ENCODE data around the gene DHX58. TPM values are rescaled to one million over a fixed set of nuclear protein-coding genes. Genes with fewer than 3 reads are reported as not detected.

Gene DHX58
- total and polyA plus RNA-seq, 2 donors (not counting 1 experiment from before 2014, with no cell fraction given), result 39.7 to 57.6 TPM

DNA sequence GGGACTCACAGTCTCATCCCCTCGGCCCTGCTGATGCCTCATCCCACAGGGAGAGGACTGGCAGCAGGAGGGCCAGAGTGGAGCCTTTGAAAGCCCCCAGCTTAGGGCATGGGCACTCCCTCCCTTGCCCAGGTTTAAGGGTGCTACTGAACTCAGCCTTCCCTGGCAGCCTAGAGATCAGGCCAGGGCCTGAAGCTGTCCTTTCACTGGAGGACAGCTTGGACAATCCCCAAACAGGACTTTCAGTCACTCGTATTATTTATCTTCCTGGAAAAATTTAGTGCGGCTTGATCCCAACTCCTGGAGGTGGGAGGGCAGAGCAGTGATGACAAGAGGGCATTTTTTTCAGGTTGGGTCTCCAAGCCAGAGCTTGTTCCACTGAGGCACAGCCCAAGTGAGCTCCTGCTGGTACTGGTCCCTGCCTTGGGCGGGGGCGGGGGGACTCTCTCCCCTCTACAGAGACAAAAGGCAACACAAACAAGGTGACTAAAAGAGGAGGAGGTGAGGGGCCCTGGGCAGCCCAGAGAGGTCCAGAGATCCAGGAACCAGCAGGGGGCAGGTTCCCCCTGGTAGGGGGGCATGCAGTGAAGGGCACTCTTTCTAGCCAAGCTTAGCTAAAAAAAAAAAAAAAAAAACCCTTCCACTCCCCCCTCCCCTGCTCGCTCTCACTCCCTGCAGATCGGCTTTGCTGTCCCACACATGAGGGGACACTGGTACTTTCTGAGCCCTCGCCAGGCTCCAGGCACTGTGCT is 16.0 kb downstream of the DHX58 start:
- no peaks in the 10 kb centered on the region for H3K9me3 ChIP-seq (ENCODE audit: control extremely low read depth in 1 of 3, control insufficient read depth in 2 of 3, insufficient read depth in 1 of 3, low read length in 2 of 3)
- no peak overlapping the region for H3K27ac Mint-ChIP-seq
- no peak overlapping the region for H3K4me3 ChIP-seq (ENCODE audit: control extremely low read depth in 1 of 5, extremely low read depth in 1 of 5, insufficient read depth in 1 of 5, low read depth in 2 of 5, low read length in 4 of 5)
- ChIA-PET POLR2A (interaction anchor here (0.6 kb wide), 1 partner anchor 79 kb away, joined by 5 read pairs; the partner anchor contains the start of gene DNAJC7), CTCF (interaction anchor here (1.0 to 1.9 kb wide), 4 partner anchors 14 to 71 kb away, joined by 3 to 7 read pairs (median 4); no protein-coding TSS in a partner anchor)
- WGBS (ENCODE audit: insufficient coverage), result 90% methylated on average over 4 of the region's 8 CpGs
- H3K4me1 ChIP-seq (ENCODE audit: control insufficient read depth in 2 of 2, insufficient read depth in 2 of 2, low read length in 2 of 2), result peaks cover 11 to 17% of the 10 kb centered on the region in 2 donors
- no peaks in the 10 kb centered on the region for H4K20me1 ChIP-seq (ENCODE audit: control insufficient read depth, insufficient read depth, low read length, poor library complexity, severe bottlenecking)
- no peak overlapping the region for H3K9ac ChIP-seq (ENCODE audit: low read length)
- no peak for TF ChIP-seq EZH2 (IDR thresholded peaks at IDR 0.05; ENCODE audit: borderline replicate concordance, insufficient read depth, low read depth, low read length, poor library complexity, severe bottlenecking)
- no peak for TF ChIP-seq CTCF (IDR thresholded peaks at IDR 0.05)
- DNase-seq (no peak), ATAC-seq (ENCODE audit: low read depth) (no peak)
- intact Hi-C loops (cut with micrococcal nuclease), result no loop called here
- no peaks in the 10 kb centered on the region for H3K9me3 Mint-ChIP-seq (ENCODE audit: insufficient read depth)
- H3K27ac ChIP-seq (ENCODE audit: low read length in 2 of 2), result no peak overlapping the region
- no peak overlapping the region for H3K4me2 ChIP-seq (replicated peaks; ENCODE audit: low read depth, low read length, poor library complexity, severe bottlenecking)
- H3K36me3 ChIP-seq (replicated peaks in 1 of 2; ENCODE audit: control extremely low read depth in 1 of 2, control insufficient read depth in 1 of 2, extremely low read depth in 1 of 2, insufficient read depth in 2 of 2, low read length in 1 of 2), result no peaks in the 10 kb centered on the region
- H3K4me1 Mint-ChIP-seq, result peaks cover 9% of the 10 kb centered on the region
- H2AFZ ChIP-seq (ENCODE audit: insufficient read depth, low read depth, low read length, poor library complexity, severe bottlenecking), result no peak overlapping the region
- H3K4me3 Mint-ChIP-seq, result no peak overlapping the region
- H3K27me3 ChIP-seq (replicated peaks in 1 of 4; ENCODE audit: control extremely low read depth in 1 of 4, control insufficient read depth in 3 of 4, insufficient read depth in 4 of 4, low read length in 3 of 4), result peaks cover 0 to 23% (median 11%) of the 10 kb centered on the region in 4 experiments
- H3K27me3 Mint-ChIP-seq, result peaks cover 22% of the 10 kb centered on the region
- no peaks in the 10 kb centered on the region for H3K79me2 ChIP-seq (ENCODE audit: control insufficient read depth, insufficient read depth, low read length)

GRCh38 chr17:42094375-42095069 is 18.0 kb downstream of the DHX58 start:
- H2AFZ ChIP-seq (ENCODE audit: insufficient read depth, low read depth, low read length, poor library complexity, severe bottlenecking), result no peak overlapping the region
- no peaks in the 10 kb centered on the region for H4K20me1 ChIP-seq (ENCODE audit: control insufficient read depth, insufficient read depth, low read length, poor library complexity, severe bottlenecking)
- no peak overlapping the region for H3K4me3 ChIP-seq (ENCODE audit: control extremely low read depth in 1 of 5, extremely low read depth in 1 of 5, insufficient read depth in 1 of 5, low read depth in 2 of 5, low read length in 4 of 5)
- no peak overlapping the region for H3K9ac ChIP-seq (ENCODE audit: low read length)
- ATAC-seq (ENCODE audit: low read depth) (no peak), DNase-seq (no peak)
- CTCF ChIA-PET, result no interaction called here
- peaks cover 0 to 23% (median 11%) of the 10 kb centered on the region in 4 experiments for H3K27me3 ChIP-seq (replicated peaks in 1 of 4; ENCODE audit: control extremely low read depth in 1 of 4, control insufficient read depth in 3 of 4, insufficient read depth in 4 of 4, low read length in 3 of 4)
- intact Hi-C loops (cut with micrococcal nuclease), result no loop called here
- no peak overlapping the region for H3K4me2 ChIP-seq (replicated peaks; ENCODE audit: low read depth, low read length, poor library complexity, severe bottlenecking)
- TF ChIP-seq CTCF (IDR thresholded peaks at IDR 0.05) (no peak), EZH2 (IDR thresholded peaks at IDR 0.05; ENCODE audit: borderline replicate concordance, insufficient read depth, low read depth, low read length, poor library complexity, severe bottlenecking) (no peak)
- Mint-ChIP-seq H3K27me3 (peaks cover 27% of the 10 kb centered on the region), H3K27ac (no peak overlapping the region), H3K4me3 (no peak overlapping the region), H3K9me3 (ENCODE audit: insufficient read depth) (no peaks in the 10 kb centered on the region), H3K4me1 (peaks cover 9% of the 10 kb centered on the region)
- no peaks in the 10 kb centered on the region for H3K9me3 ChIP-seq (ENCODE audit: control extremely low read depth in 1 of 3, control insufficient read depth in 2 of 3, insufficient read depth in 1 of 3, low read length in 2 of 3)
- no peaks in the 10 kb centered on the region for H3K36me3 ChIP-seq (replicated peaks in 1 of 2; ENCODE audit: control extremely low read depth in 1 of 2, control insufficient read depth in 1 of 2, extremely low read depth in 1 of 2, insufficient read depth in 2 of 2, low read length in 1 of 2)
- peaks cover 11 to 17% of the 10 kb centered on the region in 2 donors for H3K4me1 ChIP-seq (ENCODE audit: control insufficient read depth in 2 of 2, insufficient read depth in 2 of 2, low read length in 2 of 2)
- H3K27ac ChIP-seq (ENCODE audit: low read length in 2 of 2), result no peak overlapping the region
- POLR2A ChIA-PET, result no interaction called here
- no peaks in the 10 kb centered on the region for H3K79me2 ChIP-seq (ENCODE audit: control insufficient read depth, insufficient read depth, low read length)
- 93% methylated on average over 9 of the region's 12 CpGs for WGBS (ENCODE audit: insufficient coverage)
